ENCODE data around the gene LMO4. TPM values are rescaled to one million over a fixed set of nuclear protein-coding genes. Genes with fewer than 3 reads are reported as not detected.

The LMO4 gene
- total RNA-seq, 2 donors from 2014 or later: 38.3 to 49.3 TPM

- Mint-ChIP-seq H3K4me3 (no peak overlapping the region), H3K36me3 (ENCODE audit: low read depth) (peaks cover 24% of the 10 kb centered on the region), H3K9me3 (no peaks in the 10 kb centered on the region), H3K27me3 (ENCODE audit: insufficient read depth) (no peaks in the 10 kb centered on the region), H3K27ac (no peak overlapping the region), H3K4me1 (peaks cover 25% of the 10 kb centered on the region)
- no peaks in the 10 kb centered on the region for H3K27me3 ChIP-seq (ENCODE audit: control insufficient read depth, insufficient read depth, low read length, poor library complexity, severe bottlenecking)
- H3K9ac ChIP-seq (ENCODE audit: extremely low read depth, low read length, poor library complexity, severe bottlenecking): no peak overlapping the region
- 89 to 92% methylated on average over 3 to 7 of the region's 7 CpGs for WGBS, 2 experiments (ENCODE audit: insufficient coverage in 1 of 2, insufficient read length in 1 of 2)
- H3K36me3 ChIP-seq (ENCODE audit: control insufficient read depth, insufficient read depth, low read length): peaks cover 9% of the 10 kb centered on the region
- no peak overlapping the region for H3K4me3 ChIP-seq (ENCODE audit: low read length)
- H3K9me3 ChIP-seq (ENCODE audit: control insufficient read depth, low read length): no peaks in the 10 kb centered on the region
- DNase-seq: no peak
- TF ChIP-seq, protein P1, sequence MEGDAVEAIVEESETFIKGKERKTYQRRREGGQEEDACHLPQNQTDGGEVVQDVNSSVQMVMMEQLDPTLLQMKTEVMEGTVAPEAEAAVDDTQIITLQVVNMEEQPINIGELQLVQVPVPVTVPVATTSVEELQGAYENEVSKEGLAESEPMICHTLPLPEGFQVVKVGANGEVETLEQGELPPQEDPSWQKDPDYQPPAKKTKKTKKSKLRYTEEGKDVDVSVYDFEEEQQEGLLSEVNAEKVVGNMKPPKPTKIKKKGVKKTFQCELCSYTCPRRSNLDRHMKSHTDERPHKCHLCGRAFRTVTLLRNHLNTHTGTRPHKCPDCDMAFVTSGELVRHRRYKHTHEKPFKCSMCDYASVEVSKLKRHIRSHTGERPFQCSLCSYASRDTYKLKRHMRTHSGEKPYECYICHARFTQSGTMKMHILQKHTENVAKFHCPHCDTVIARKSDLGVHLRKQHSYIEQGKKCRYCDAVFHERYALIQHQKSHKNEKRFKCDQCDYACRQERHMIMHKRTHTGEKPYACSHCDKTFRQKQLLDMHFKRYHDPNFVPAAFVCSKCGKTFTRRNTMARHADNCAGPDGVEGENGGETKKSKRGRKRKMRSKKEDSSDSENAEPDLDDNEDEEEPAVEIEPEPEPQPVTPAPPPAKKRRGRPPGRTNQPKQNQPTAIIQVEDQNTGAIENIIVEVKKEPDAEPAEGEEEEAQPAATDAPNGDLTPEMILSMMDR (conservative IDR thresholded peaks at IDR 0.05): no peak
- H3K4me1 ChIP-seq (ENCODE audit: control insufficient read depth, insufficient read depth, low read length): no peaks in the 10 kb centered on the region
- no peak overlapping the region for H3K27ac ChIP-seq (ENCODE audit: low read depth, low read length)
These were observed 19.8 kb downstream of the LMO4 start for GRCh38 chr1:87348341-87349019.

DNA sequence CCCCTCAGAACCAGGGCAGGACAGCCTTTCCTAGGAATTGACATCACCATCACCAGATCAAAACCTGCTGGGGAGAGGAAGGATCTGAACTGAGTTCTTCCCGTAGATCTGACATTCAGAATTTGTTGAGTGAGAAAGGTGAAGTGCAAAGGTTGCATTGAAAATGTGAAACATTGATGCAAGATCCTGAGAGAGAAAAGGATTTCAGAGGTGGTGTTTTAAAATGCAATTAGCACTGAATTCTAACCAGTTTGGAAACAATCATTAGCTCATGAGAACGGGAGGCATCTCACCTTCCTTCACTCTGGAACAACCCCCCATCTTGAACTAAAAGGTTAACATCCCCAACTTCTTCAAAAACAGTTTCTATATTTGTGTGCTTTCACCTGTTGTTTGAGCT is 20.4 kb downstream of the LMO4 start:
- peaks cover 3% of the 10 kb centered on the region for H3K36me3 ChIP-seq (ENCODE audit: control insufficient read depth, insufficient read depth, low read length)
- no peak overlapping the region for H3K9ac ChIP-seq (ENCODE audit: extremely low read depth, low read length, poor library complexity, severe bottlenecking)
- H3K36me3 Mint-ChIP-seq (ENCODE audit: low read depth): peaks cover 18% of the 10 kb centered on the region
- TF ChIP-seq, protein P1 (conservative IDR thresholded peaks at IDR 0.05): no peak
- no peaks in the 10 kb centered on the region for H3K9me3 Mint-ChIP-seq
- no peak overlapping the region for H3K27ac ChIP-seq (ENCODE audit: low read depth, low read length)
- peaks cover 20% of the 10 kb centered on the region for H3K4me1 Mint-ChIP-seq
- H3K27me3 Mint-ChIP-seq (ENCODE audit: insufficient read depth): no peaks in the 10 kb centered on the region
- H3K27ac Mint-ChIP-seq: no peak overlapping the region
- no peaks in the 10 kb centered on the region for H3K4me1 ChIP-seq (ENCODE audit: control insufficient read depth, insufficient read depth, low read length)
- no peak for DNase-seq
- H3K9me3 ChIP-seq (ENCODE audit: control insufficient read depth, low read length): no peaks in the 10 kb centered on the region
- H3K27me3 ChIP-seq (ENCODE audit: control insufficient read depth, insufficient read depth, low read length, poor library complexity, severe bottlenecking): no peaks in the 10 kb centered on the region
- 79 to 89% methylated on average over 2 of the region's 2 CpGs for WGBS, 2 experiments (ENCODE audit: insufficient coverage in 1 of 2, insufficient read length in 1 of 2)
- H3K4me3 ChIP-seq (ENCODE audit: low read length): no peak overlapping the region
- H3K4me3 Mint-ChIP-seq: no peak overlapping the region

- TF ChIP-seq, protein P1 (conservative IDR thresholded peaks at IDR 0.05): no peak
- no peak overlapping the region for H3K4me3 Mint-ChIP-seq
- Histone ChIP-seq H3K27me3 (ENCODE audit: control insufficient read depth, insufficient read depth, low read length, poor library complexity, severe bottlenecking) (no peaks in the 10 kb centered on the region), H3K36me3 (ENCODE audit: control insufficient read depth, insufficient read depth, low read length) (no peaks in the 10 kb centered on the region), H3K9ac (ENCODE audit: extremely low read depth, low read length, poor library complexity, severe bottlenecking) (no peak overlapping the region), H3K4me1 (ENCODE audit: control insufficient read depth, insufficient read depth, low read length) (no peaks in the 10 kb centered on the region), H3K4me3 (ENCODE audit: low read length) (no peak overlapping the region), H3K9me3 (ENCODE audit: control insufficient read depth, low read length) (no peaks in the 10 kb centered on the region), H3K27ac (ENCODE audit: low read depth, low read length) (no peak overlapping the region)
- H3K27me3 Mint-ChIP-seq (ENCODE audit: insufficient read depth): no peaks in the 10 kb centered on the region
- no peaks in the 10 kb centered on the region for H3K4me1 Mint-ChIP-seq
- DNase-seq: no peak
- WGBS, 2 experiments (ENCODE audit: insufficient coverage in 1 of 2, insufficient read length in 1 of 2): 91 to 94% methylated on average over 3 of the region's 3 CpGs
- no peaks in the 10 kb centered on the region for H3K36me3 Mint-ChIP-seq (ENCODE audit: low read depth)
- no peak overlapping the region for H3K27ac Mint-ChIP-seq
- H3K9me3 Mint-ChIP-seq: no peaks in the 10 kb centered on the region
These were observed 27.2 kb downstream of the LMO4 start for GRCh38 chr1:87355894-87356293.

All from endodermal cell (in vitro differentiated cells).